Prostate gland (tissue), 2 donors: Measurements from ENCODE around the gene KCNE3. TPM values are rescaled to one million over a fixed set of nuclear protein-coding genes. Genes with fewer than 3 reads are reported as not detected.
A peak's percentile ranks its signal among the peaks of the same experiment; 100 is the strongest.

Experiments used
- DNase-seq: peaks from one replicate; pipeline ENCODE4 v3.0.0-alpha.2; 2019; ENCODE audit warnings: low spot score
- H3K27ac ChIP-seq, 2 donors: fragments of 200-600 bp; sonication (generic); 2 replicates each; pipeline ENCODE4 v1.5.1; 2017 to 2019
- H3K27me3 ChIP-seq: fragments of 200-600 bp; sonication (generic); replicated peaks from 2 replicates; pipeline ENCODE4 v1.5.1; 2019; ENCODE audit not compliant: insufficient read depth
- H3K36me3 ChIP-seq, 2 donors: fragments of 200-600 bp; sonication (generic); 1 replicate in 1 of 2; 2 replicates in 1 of 2; pipeline versions ENCODE4 v1.5.1 to v1.8.1; 2017 to 2019
- H3K4me1 ChIP-seq: fragments of 200-600 bp; sonication (generic); replicated peaks from 2 replicates; pipeline ENCODE4 v1.5.1; 2019
- H3K4me3 ChIP-seq, 2 donors: fragments of 200-600 bp; sonication (generic); 2 replicates each; pipeline ENCODE4 v1.5.1; 2017 to 2019
- H3K9me3 ChIP-seq: fragments of 200-600 bp; sonication (generic); 2 replicates; pipeline ENCODE4 v1.5.1; 2017
- POLR2A ChIP-seq: fragments of 450-650 bp; IDR thresholded peaks from one replicate; pipeline ENCODE4 v1.6.1; 2016; ENCODE audit warnings: antibody characterized with exemption, mild to moderate bottlenecking
- POLR2AphosphoS5 ChIP-seq: sonication (generic); formaldehyde crosslinking; IDR thresholded peaks from one replicate; pipeline ENCODE4 v1.6.1; 2017; ENCODE audit warnings: antibody characterized with exemption
- WGBS: methylation state at CpG from one replicate; pipeline ENCODE4 v1.1.5; 2018; 5-methylcytosine and 5-hydroxymethylcytosine counted together
- intact Hi-C: fragments of 100-400 bp; cut with DNase I; formaldehyde crosslinking; loops from one replicate; pipeline ENCODE4 v1.14.2; 2022
- total RNA-seq, 2 donors: library from RNA; depleted of rRNA; stranded (reverse); fragments of >200 nt; gene quantifications; one replicate each; pipeline ENCODE4 v1.1.0, GENCODE V29; 2016
- TF ChIP-seq, protein P1 (sequence below), 4 experiments: fragments of 200-600 bp in 2 of 4; fragments of 450-650 bp in 2 of 4; sonication (generic) in 2 of 4; IDR thresholded peaks; 1 replicate in 3 of 4; 2 replicates in 1 of 4; pipeline ENCODE4 v1.5.1; 2016 to 2019; ENCODE audit warnings: antibody characterized with exemption in 4 of 4, mild to moderate bottlenecking in 2 of 4, moderate library complexity in 2 of 4

KCNE3 gene
- total RNA-seq, 2 donors from 2014 or later: 8.2 to 10.7 TPM

- intact Hi-C loops: no loop called here
Observed at GRCh38 chr11:74504100-74504691, 36.8 kb upstream of the KCNE3 start.

GRCh38 chr11:74494916-74495315 is 27.6 kb upstream of the KCNE3 start:
- Histone ChIP-seq H3K4me1 (no peaks in the 10 kb centered on the region), H3K36me3 (no peaks in the 10 kb centered on the region), H3K4me3 (no peak overlapping the region), H3K9me3 (no peaks in the 10 kb centered on the region), H3K27me3 (no peaks in the 10 kb centered on the region), H3K27ac (no peak overlapping the region)
- WGBS: 100% methylated on average over 1 of the region's 1 CpG
- TF ChIP-seq, protein P1, sequence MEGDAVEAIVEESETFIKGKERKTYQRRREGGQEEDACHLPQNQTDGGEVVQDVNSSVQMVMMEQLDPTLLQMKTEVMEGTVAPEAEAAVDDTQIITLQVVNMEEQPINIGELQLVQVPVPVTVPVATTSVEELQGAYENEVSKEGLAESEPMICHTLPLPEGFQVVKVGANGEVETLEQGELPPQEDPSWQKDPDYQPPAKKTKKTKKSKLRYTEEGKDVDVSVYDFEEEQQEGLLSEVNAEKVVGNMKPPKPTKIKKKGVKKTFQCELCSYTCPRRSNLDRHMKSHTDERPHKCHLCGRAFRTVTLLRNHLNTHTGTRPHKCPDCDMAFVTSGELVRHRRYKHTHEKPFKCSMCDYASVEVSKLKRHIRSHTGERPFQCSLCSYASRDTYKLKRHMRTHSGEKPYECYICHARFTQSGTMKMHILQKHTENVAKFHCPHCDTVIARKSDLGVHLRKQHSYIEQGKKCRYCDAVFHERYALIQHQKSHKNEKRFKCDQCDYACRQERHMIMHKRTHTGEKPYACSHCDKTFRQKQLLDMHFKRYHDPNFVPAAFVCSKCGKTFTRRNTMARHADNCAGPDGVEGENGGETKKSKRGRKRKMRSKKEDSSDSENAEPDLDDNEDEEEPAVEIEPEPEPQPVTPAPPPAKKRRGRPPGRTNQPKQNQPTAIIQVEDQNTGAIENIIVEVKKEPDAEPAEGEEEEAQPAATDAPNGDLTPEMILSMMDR (IDR thresholded peaks at IDR 0.05): no peak
- TF ChIP-seq POLR2A: no peak
- no peak for TF ChIP-seq POLR2AphosphoS5
- intact Hi-C loops: no loop called here
- DNase-seq: no peak

More at GRCh38 chr11:74504100-74504691, 36.8 kb upstream of the KCNE3 start:
- Histone ChIP-seq H3K4me3 (no peak overlapping the region), H3K4me1 (no peaks in the 10 kb centered on the region), H3K36me3 (no peaks in the 10 kb centered on the region), H3K27me3 (no peaks in the 10 kb centered on the region), H3K27ac (no peak overlapping the region), H3K9me3 (no peaks in the 10 kb centered on the region)
- WGBS: 82% methylated on average over 1 of the region's 1 CpG
- no peak for TF ChIP-seq POLR2A
- no peak for TF ChIP-seq POLR2AphosphoS5
- TF ChIP-seq, protein P1 (IDR thresholded peaks at IDR 0.05): no peak
- no peak for DNase-seq

- WGBS: 10% methylated on average over 14 of the region's 14 CpGs
- Histone ChIP-seq H3K36me3 (no peaks in the 10 kb centered on the region), H3K4me1 (no peaks in the 10 kb centered on the region), H3K27me3 (no peaks in the 10 kb centered on the region), H3K4me3 (peak overlapping the region; percentile 83 to 97), H3K27ac (peak overlapping the region; percentile 96 to 100), H3K9me3 (no peaks in the 10 kb centered on the region)
- peak; percentile 4 for TF ChIP-seq POLR2AphosphoS5
- TF ChIP-seq POLR2A: no peak
- intact Hi-C loops: no loop called here
- DNase-seq: no peak
Observed at GRCh38 chr11:74493791-74494630, 26.7 kb upstream of the KCNE3 start.

- intact Hi-C loops: no loop called here
- Histone ChIP-seq H3K36me3 (no peaks in the 10 kb centered on the region), H3K4me1 (no peaks in the 10 kb centered on the region), H3K27me3 (no peaks in the 10 kb centered on the region), H3K4me3 (peak within 1 kb of the TSS; percentile 83 to 97), H3K9me3 (no peaks in the 10 kb centered on the region), H3K27ac (peak within 1 kb of the TSS; percentile 96 to 100)
- DNase-seq: peak; percentile 97
- under 1% methylated on average over 50 of the region's 94 CpGs for WGBS
- TF ChIP-seq, protein P1 (IDR thresholded peaks at IDR 0.05): peak in 2 of 4 experiments; percentile 18 to 33
- peak; percentile 93 for TF ChIP-seq POLR2AphosphoS5
- peak; percentile 85 for TF ChIP-seq POLR2A
Observed at GRCh38 chr11:74492974-74493790, 25.8 kb upstream of the KCNE3 start, which contains the start of gene LIPT2. Gene LIPT2 (minus strand): TSS chr11:74493724. CDS start chr11:74493703, 21 bp downstream.

DNA sequence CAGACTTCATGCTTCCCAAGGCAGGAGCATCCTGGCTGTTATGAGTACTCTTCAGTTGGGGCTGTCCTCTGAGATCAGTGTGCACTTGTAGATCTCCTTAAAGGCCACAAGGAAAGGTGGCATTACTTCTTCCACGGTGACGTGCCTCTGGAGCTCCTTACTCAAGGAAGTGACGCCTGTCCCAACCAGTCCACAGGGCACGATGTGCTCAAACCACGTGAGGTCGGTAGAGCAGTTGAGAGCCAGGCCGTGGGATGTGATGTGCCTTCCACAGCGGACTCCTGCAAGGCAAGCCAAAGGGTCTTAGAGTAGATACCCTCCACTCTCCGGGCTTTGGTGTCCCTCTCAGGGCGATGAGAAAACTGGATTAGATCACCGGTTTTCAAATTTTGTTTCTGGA is 24.7 kb upstream of the KCNE3 start:
- intact Hi-C loops: no loop called here
- no peak overlapping the region for H3K27ac ChIP-seq
- no peak for DNase-seq

More for the DNA sequence above, 24.7 kb upstream of the KCNE3 start:
- 88% methylated on average over 11 of the region's 11 CpGs for WGBS
- Histone ChIP-seq H3K4me1 (no peaks in the 10 kb centered on the region), H3K36me3 (no peaks in the 10 kb centered on the region), H3K9me3 (no peaks in the 10 kb centered on the region), H3K4me3 (no peak overlapping the region), H3K27me3 (no peaks in the 10 kb centered on the region)
- no peak for TF ChIP-seq POLR2AphosphoS5
- no peak for TF ChIP-seq POLR2A
- TF ChIP-seq, protein P1 (IDR thresholded peaks at IDR 0.05): no peak
